GM10266 (cell line): ENCODE measurements around the gene TUBB1.
"Not testable (repeated sequence)": the region's sequence is repeated elsewhere in the genome, so short reads cannot be mapped to it uniquely, and the experiment has no call there.

Source experiments
- DNase-seq: peaks from one replicate; pipeline ENCODE4 v3.0.0; 2012; ENCODE audit errors: extremely low spot score
- CTCF ChIP-seq: IDR thresholded peaks from 2 replicates; pipeline ENCODE4 v1.5.1; 2012; ENCODE audit warnings: mild to moderate bottlenecking, low read depth; ENCODE audit not compliant: control insufficient read depth, insufficient read depth; ENCODE audit errors: missing control alignments

Gene TUBB1

GRCh38 chr20:59032713-59033059 lies 13.5 kb downstream of the TUBB1 start:
- no peak for TF ChIP-seq CTCF
- no peak for DNase-seq

DNA sequence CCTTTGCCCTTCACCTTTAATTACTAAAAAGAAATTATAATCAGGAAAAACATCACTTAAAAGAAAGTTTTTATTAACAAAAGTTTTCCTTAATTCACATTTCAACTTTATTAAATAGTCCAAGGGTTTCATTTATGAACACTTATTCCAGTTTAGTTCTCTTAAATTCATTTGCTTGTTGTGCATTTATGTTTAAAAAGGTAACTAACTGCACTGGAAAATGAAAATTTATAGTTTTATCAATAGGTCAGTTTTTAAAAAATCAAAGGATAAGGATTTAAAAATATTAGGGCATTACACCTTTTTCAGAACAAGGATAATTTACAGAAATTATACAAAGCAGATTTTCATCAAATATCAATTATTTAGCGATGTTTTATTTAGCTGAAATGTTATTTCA lies 13.9 kb downstream of the TUBB1 start:
- no peak for TF ChIP-seq CTCF
- DNase-seq, result no peak

DNA sequence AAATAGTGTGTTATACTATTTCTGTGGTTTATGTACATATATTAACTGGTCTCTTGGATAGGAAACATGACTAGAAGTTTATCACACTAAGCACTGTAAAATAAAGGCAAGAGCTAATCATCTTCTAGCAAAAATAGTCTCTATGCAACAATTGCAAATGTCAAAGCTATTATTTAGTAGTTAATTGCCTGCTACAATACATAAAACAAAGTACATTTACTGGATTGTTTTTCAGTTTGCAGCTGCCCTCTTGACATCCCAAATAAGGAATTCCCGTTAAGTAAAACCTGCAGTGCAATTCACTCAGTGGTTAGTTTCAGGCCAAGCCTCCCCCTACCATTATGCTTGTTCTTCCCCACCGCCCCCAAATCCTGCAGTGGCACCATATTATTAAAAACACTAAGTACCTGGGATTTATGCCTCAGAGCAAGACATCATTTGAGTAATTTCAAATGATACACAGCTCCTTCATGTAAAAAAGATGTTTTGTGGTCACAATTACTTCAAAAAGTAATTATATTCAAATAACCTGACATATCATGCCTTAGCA lies 14.5 kb downstream of the TUBB1 start:
- TF ChIP-seq CTCF, result no peak
- no peak for DNase-seq

GRCh38 chr20:59035381-59035780 lies 16.2 kb downstream of the TUBB1 start:
- no peak for TF ChIP-seq CTCF
- no peak for DNase-seq

DNA sequence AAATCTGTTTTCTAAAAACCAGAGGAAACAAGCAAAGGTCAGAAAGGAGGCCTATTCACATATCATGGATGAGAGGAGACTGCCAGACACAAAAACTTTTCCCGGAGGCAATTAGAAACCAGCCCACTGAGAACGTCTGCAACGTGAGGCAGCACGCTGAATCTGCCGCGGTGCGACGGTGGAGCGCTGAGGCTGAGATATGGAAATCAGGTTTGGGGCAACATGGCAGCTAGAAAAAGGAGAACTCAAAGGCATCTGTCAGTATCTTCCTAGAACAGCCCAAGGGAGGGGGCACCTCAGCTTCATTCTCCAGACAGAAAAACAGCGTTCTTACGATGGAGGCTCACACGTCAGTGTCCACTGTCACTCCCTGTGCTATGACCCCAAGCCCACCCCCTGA lies 18.2 kb downstream of the TUBB1 start:
- DNase-seq, result no peak
- no peak for TF ChIP-seq CTCF

- DNase-seq, result no peak
- no peak for TF ChIP-seq CTCF
These were observed 20.0 kb downstream of the TUBB1 start for GRCh38 chr20:59039233-59039632.

- DNase-seq, result no peak
- TF ChIP-seq CTCF, result no peak
These were observed 21.4 kb downstream of the TUBB1 start for GRCh38 chr20:59040667-59041066.

GRCh38 chr20:59041487-59041886 lies 22.3 kb downstream of the TUBB1 start:
- DNase-seq, result not testable (repeated sequence)
